ENCODE measurements around the gene MAGEB17.

DNA sequence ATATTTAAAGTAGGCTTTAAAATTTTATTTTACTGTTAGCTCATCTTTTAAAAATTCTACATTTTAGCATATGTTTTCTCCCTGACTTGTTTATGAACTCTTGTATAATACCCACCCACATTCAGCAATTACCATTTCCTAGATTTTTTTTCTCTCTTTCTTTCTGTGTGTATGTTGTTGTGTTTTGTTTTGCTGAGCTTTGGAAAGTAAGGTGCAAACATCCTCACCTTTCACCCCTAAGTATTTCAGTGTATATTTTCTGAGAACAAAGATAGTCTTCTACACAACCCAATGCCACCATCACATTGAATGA lies 25.1 kb upstream of the MAGEB17 start:
- TF ChIP-seq EZH2 (IDR thresholded peaks at IDR 0.05; ENCODE audit: borderline replicate concordance, low read depth, low read length, severe bottlenecking): no peak
- TF ChIP-seq, protein P1, sequence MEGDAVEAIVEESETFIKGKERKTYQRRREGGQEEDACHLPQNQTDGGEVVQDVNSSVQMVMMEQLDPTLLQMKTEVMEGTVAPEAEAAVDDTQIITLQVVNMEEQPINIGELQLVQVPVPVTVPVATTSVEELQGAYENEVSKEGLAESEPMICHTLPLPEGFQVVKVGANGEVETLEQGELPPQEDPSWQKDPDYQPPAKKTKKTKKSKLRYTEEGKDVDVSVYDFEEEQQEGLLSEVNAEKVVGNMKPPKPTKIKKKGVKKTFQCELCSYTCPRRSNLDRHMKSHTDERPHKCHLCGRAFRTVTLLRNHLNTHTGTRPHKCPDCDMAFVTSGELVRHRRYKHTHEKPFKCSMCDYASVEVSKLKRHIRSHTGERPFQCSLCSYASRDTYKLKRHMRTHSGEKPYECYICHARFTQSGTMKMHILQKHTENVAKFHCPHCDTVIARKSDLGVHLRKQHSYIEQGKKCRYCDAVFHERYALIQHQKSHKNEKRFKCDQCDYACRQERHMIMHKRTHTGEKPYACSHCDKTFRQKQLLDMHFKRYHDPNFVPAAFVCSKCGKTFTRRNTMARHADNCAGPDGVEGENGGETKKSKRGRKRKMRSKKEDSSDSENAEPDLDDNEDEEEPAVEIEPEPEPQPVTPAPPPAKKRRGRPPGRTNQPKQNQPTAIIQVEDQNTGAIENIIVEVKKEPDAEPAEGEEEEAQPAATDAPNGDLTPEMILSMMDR (IDR thresholded peaks at IDR 0.05; ENCODE audit: borderline replicate concordance, extremely low read depth, low read length, poor library complexity, severe bottlenecking): no peak
